GM12878 (cell line): ENCODE results near the gene ADGRG1. TPM values are rescaled to one million over a fixed set of nuclear protein-coding genes. Genes with fewer than 3 reads are reported as not detected.

Experiments used
- EED ChIP-seq: sonication (generic); IDR thresholded peaks from 2 replicates; pipeline ENCODE4 v1.6.1; 2016; ENCODE audit warnings: antibody characterized with exemption, low read depth
- LARP7 ChIP-seq: fragments of 450-650 bp; IDR thresholded peaks from 2 replicates; pipeline ENCODE4 v1.6.1; 2017; ENCODE audit warnings: mild to moderate bottlenecking
- MEF2B ChIP-seq: fragments of 450-650 bp; IDR thresholded peaks from 2 replicates; pipeline ENCODE4 v1.6.1; 2018; ENCODE audit warnings: mild to moderate bottlenecking, moderate library complexity; ENCODE audit not compliant: partially characterized antibody, poor library complexity, severe bottlenecking
- NFYB ChIP-seq: IDR thresholded peaks from 2 replicates; pipeline ENCODE4 v1.6.1; 2011; ENCODE audit warnings: low read depth, mild to moderate bottlenecking, low read length, improper control_type of control experiment, moderate library complexity; ENCODE audit not compliant: insufficient read depth
- NRF1 ChIP-seq: conservative IDR thresholded peaks from 2 replicates; pipeline ENCODE4 v1.6.1; 2011; ENCODE audit warnings: mild to moderate bottlenecking, low read depth, low read length, improper control_type of control experiment
- PAX8 ChIP-seq: fragments of 450-650 bp; IDR thresholded peaks from 2 replicates; pipeline ENCODE4 v1.6.1; 2017; ENCODE audit warnings: mild to moderate bottlenecking, moderate library complexity
- RFX5 ChIP-seq: IDR thresholded peaks from 2 replicates; pipeline ENCODE4 v1.6.1; 2011; ENCODE audit warnings: low read depth, low read length, improper control_type of control experiment
- TCF3 ChIP-seq: IDR thresholded peaks from 2 replicates; pipeline ENCODE4 v1.6.1; 2012; ENCODE audit warnings: low read depth, mild to moderate bottlenecking, low read length, borderline replicate concordance; ENCODE audit not compliant: insufficient read depth
- polyA plus RNA-seq, 11 experiments: library from polyadenylated mRNA; depleted of rRNA in 4 of 11; unstranded in 6 of 11; stranded (reverse) in 5 of 11; fragments of >200 nt; fragmentation: Nextera tagmentation in 4 of 11; fragmentation: Illumina TruSeq in 1 of 11; extraction: Ambion mirVana in 4 of 11; extraction: Trizol in 1 of 11; gene quantifications; 1 replicate in 1 of 11; 2 replicates in 10 of 11; pipeline versions ENCODE4 v1.2.1 to v1.2.3, GENCODE V29; 2011 to 2016; ENCODE audit warnings: inconsistent platforms in 2 of 11, missing spikeins in 2 of 11, low read depth in 1 of 11
- total RNA-seq, 4 experiments: library from RNA; depleted of rRNA in 3 of 4; stranded (reverse); fragments of >200 nt in 3 of 4; fragmentation: Illumina TruSeq in 1 of 4; extraction: Trizol in 1 of 4; gene quantifications; 2 replicates each; pipeline versions ENCODE4 v1.2.1 to v1.2.3, GENCODE V29; 2013 to 2021
- TF ChIP-seq, protein P1 (sequence below): fragments of 450-650 bp; IDR thresholded peaks from 2 replicates; pipeline ENCODE4 v1.6.1; 2016; ENCODE audit warnings: mild to moderate bottlenecking, moderate library complexity, borderline replicate concordance
- TF ChIP-seq, protein P2 (sequence below): fragments of 450-650 bp; IDR thresholded peaks from 2 replicates; pipeline ENCODE4 v1.6.1; 2016; ENCODE audit warnings: mild to moderate bottlenecking
- TF ChIP-seq, protein P3 (sequence below): IDR thresholded peaks from 2 replicates; pipeline ENCODE4 v1.6.1; 2012; ENCODE audit warnings: low read depth, low read length, improper control_type of control experiment

Gene ADGRG1
- total and polyA plus RNA-seq, 10 of the 15 experiments (the other 5 are each of a cell fraction or from before 2014, with no cell fraction given), result 0.07 to 2.0 (median 0.75) TPM

DNA sequence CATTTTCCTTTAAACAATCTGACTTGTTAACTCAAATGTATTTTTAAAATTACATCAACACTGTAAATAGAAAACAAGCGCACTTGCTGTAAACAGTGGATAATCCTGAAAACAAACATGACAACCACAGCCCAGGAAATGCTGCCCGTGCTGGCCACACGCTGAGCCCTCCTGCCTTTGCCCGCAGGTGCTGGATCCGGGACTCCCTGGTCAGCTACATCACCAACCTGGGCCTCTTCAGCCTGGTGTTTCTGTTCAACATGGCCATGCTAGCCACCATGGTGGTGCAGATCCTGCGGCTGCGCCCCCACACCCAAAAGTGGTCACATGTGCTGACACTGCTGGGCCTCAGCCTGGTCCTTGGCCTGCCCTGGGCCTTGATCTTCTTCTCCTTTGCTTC is 33.1 kb downstream of the ADGRG1 start (continued):
- TF ChIP-seq, protein P1, sequence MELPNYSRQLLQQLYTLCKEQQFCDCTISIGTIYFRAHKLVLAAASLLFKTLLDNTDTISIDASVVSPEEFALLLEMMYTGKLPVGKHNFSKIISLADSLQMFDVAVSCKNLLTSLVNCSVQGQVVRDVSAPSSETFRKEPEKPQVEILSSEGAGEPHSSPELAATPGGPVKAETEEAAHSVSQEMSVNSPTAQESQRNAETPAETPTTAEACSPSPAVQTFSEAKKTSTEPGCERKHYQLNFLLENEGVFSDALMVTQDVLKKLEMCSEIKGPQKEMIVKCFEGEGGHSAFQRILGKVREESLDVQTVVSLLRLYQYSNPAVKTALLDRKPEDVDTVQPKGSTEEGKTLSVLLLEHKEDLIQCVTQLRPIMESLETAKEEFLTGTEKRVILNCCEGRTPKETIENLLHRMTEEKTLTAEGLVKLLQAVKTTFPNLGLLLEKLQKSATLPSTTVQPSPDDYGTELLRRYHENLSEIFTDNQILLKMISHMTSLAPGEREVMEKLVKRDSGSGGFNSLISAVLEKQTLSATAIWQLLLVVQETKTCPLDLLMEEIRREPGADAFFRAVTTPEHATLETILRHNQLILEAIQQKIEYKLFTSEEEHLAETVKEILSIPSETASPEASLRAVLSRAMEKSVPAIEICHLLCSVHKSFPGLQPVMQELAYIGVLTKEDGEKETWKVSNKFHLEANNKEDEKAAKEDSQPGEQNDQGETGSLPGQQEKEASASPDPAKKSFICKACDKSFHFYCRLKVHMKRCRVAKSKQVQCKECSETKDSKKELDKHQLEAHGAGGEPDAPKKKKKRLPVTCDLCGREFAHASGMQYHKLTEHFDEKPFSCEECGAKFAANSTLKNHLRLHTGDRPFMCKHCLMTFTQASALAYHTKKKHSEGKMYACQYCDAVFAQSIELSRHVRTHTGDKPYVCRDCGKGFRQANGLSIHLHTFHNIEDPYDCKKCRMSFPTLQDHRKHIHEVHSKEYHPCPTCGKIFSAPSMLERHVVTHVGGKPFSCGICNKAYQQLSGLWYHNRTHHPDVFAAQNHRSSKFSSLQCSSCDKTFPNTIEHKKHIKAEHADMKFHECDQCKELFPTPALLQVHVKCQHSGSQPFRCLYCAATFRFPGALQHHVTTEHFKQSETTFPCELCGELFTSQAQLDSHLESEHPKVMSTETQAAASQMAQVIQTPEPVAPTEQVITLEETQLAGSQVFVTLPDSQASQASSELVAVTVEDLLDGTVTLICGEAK, result no peak
- TF ChIP-seq, protein P2, sequence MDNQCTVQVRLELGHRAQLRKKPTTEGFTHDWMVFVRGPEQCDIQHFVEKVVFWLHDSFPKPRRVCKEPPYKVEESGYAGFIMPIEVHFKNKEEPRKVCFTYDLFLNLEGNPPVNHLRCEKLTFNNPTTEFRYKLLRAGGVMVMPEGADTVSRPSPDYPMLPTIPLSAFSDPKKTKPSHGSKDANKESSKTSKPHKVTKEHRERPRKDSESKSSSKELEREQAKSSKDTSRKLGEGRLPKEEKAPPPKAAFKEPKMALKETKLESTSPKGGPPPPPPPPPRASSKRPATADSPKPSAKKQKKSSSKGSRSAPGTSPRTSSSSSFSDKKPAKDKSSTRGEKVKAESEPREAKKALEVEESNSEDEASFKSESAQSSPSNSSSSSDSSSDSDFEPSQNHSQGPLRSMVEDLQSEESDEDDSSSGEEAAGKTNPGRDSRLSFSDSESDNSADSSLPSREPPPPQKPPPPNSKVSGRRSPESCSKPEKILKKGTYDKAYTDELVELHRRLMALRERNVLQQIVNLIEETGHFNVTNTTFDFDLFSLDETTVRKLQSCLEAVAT, result no peak
- TF ChIP-seq LARP7 (no peak), MEF2B (no peak), NRF1 (no peak), RFX5 (no peak), PAX8 (no peak), TCF3 (no peak), EED (no peak), NFYB (no peak)
- TF ChIP-seq, protein P3, sequence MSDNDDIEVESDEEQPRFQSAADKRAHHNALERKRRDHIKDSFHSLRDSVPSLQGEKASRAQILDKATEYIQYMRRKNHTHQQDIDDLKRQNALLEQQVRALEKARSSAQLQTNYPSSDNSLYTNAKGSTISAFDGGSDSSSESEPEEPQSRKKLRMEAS, result no peak
